ENCODE data around the gene NR3C1. TPM values are rescaled to one million over a fixed set of nuclear protein-coding genes. Genes with fewer than 3 reads are reported as not detected.

NR3C1 gene
- total and polyA plus RNA-seq, 2 of the 4 experiments (the other 2 are of a cell fraction), result 13.7 to 77.4 TPM

GRCh38 chr5:143314099-143314498 is 89.4 kb downstream of the NR3C1 start:
- peak overlapping the region; percentile 84 for H4K91ac ChIP-seq (ENCODE audit: insufficient read depth, low read depth, low read length)
- H3K14ac ChIP-seq (replicated peaks; ENCODE audit: low read depth, low read length), result peak overlapping the region; percentile 85
- H3K36me3 ChIP-seq (ENCODE audit: control insufficient read depth, insufficient read depth, low read length), result peaks cover 9% of the 10 kb centered on the region
- H3K4me3 ChIP-seq (ENCODE audit: insufficient read depth, low read depth, low read length), result no peak overlapping the region
- DNase-seq (no peak), ATAC-seq (ENCODE audit: low read depth) (no peak)
- peak overlapping the region; percentile 52 to 87; a peak in 3 of 4 replicates for H4K8ac ChIP-seq (ENCODE audit: low read depth in 2 of 2, low read length in 2 of 2)
- no peak overlapping the region for H2AK9ac ChIP-seq (replicated peaks; ENCODE audit: low read depth, low read length, poor library complexity)
- H4K5ac ChIP-seq (ENCODE audit: low read depth, low read length), result peak overlapping the region; percentile 98
- H2BK15ac ChIP-seq (ENCODE audit: low read depth, low read length), result peak overlapping the region; percentile 96; the same call in 2 of the 3 replicates
- H3K18ac ChIP-seq (ENCODE audit: low read depth, low read length), result peak overlapping the region; percentile 99
- peak overlapping the region; percentile 52 for H3K9ac ChIP-seq (ENCODE audit: low read depth, low read length)
- no peaks in the 10 kb centered on the region for H3K9me3 ChIP-seq (ENCODE audit: control insufficient read depth, insufficient read depth, low read length)
- no CpG with 5 or more reads among the region's 1 CpG for WGBS, 2 experiments (ENCODE audit: extremely low coverage in 2 of 2, insufficient read length in 1 of 2)
- H3K23ac ChIP-seq (ENCODE audit: low read depth, low read length), result peak overlapping the region; percentile 91
- peak overlapping the region; percentile 92; the same call in 1 of the 2 replicates for H2BK20ac ChIP-seq (ENCODE audit: low read depth, low read length)
- intact Hi-C loops (cut with micrococcal nuclease) (loop anchor here (5.0 kb wide), 1 partner anchor 88 kb away; the partner anchor contains the start of gene NR3C1), dilution Hi-C loops (cut with HindIII; ENCODE audit: low sequenced_read_pairs, unreplicated experiment) (no loop called here), in situ Hi-C loops (cut with MboI; ENCODE audit: low sequenced_read_pairs) (no loop called here)
- no peak overlapping the region for H2AFZ ChIP-seq (replicated peaks; ENCODE audit: low read length, poor library complexity)
- CTCF ChIA-PET, result interaction anchor here (0.6 to 0.7 kb wide), 3 partner anchors 17 to 271 kb away, joined by 3 to 6 read pairs (median 4); no protein-coding TSS in a partner anchor
- H3K27me3 ChIP-seq (ENCODE audit: control insufficient read depth, insufficient read depth, low read length), result no peaks in the 10 kb centered on the region
- H2AK5ac ChIP-seq (ENCODE audit: low read depth, low read length), result peak overlapping the region; percentile 95
- no peak overlapping the region for H3K56ac ChIP-seq (ENCODE audit: extremely low read depth, insufficient read depth, low read length)
- peaks cover 6% of the 10 kb centered on the region for H3K9me1 ChIP-seq (ENCODE audit: insufficient read depth, low read length)
- H3K27ac ChIP-seq (ENCODE audit: insufficient read depth, low read length), result peak overlapping the region; percentile 93
- peak overlapping the region; percentile 89 for H2BK5ac ChIP-seq (ENCODE audit: low read depth, low read length, poor library complexity, severe bottlenecking)
- H2BK120ac ChIP-seq (ENCODE audit: low read depth, low read length), result peak overlapping the region; percentile 83
- peaks cover 26% of the 10 kb centered on the region for H3K4me1 ChIP-seq (ENCODE audit: control insufficient read depth, insufficient read depth, low read length)
- peaks cover 9% of the 10 kb centered on the region for H4K20me1 ChIP-seq (ENCODE audit: insufficient read depth, low read length)
- BruUV-seq (replicated peaks), result no TSS peak
- H3K79me1 ChIP-seq (ENCODE audit: low read depth in 1 of 2, low read length in 2 of 2), result peaks cover 31 to 60% of the 10 kb centered on the region in 2 experiments
- TF ChIP-seq CEBPB (IDR thresholded peaks at IDR 0.05; ENCODE audit: low read depth, low read length), result no peak
- no peak for TF ChIP-seq RFX5 (IDR thresholded peaks at IDR 0.05; ENCODE audit: low read depth, low read length)
- no peak for TF ChIP-seq MAZ (IDR thresholded peaks at IDR 0.05; ENCODE audit: borderline replicate concordance, low read depth, low read length)
- no peak for TF ChIP-seq MXI1 (IDR thresholded peaks at IDR 0.05; ENCODE audit: borderline replicate concordance, low read depth, low read length)
- TF ChIP-seq SMC3 (IDR thresholded peaks at IDR 0.05; ENCODE audit: low read depth, low read length), result no peak
- no peak for TF ChIP-seq RCOR1 (IDR thresholded peaks at IDR 0.05; ENCODE audit: insufficient replicate concordance, low read length)
- TF ChIP-seq FOS (IDR thresholded peaks at IDR 0.05; ENCODE audit: low read depth, low read length), result no peak
- TF ChIP-seq MAFK (IDR thresholded peaks at IDR 0.05; ENCODE audit: low read depth, low read length), result no peak
- no peak for TF ChIP-seq ELK1 (IDR thresholded peaks at IDR 0.05; ENCODE audit: borderline replicate concordance, low read depth, low read length)
- H3K4me2 ChIP-seq (ENCODE audit: low read depth, low read length), result peak overlapping the region; percentile 82
- POLR2A ChIA-PET (ENCODE audit: unreplicated experiment), result interaction anchor here (0.6 kb wide), 1 partner anchor 414 kb away, joined by 3 read pairs; no protein-coding TSS in a partner anchor
- peak overlapping the region; percentile 94 for H3K4ac ChIP-seq (ENCODE audit: low read depth, low read length)
